HG03432 (cell line): ENCODE data around the gene TCEAL4.
"Not testable (repeated sequence)": the region's sequence is repeated elsewhere in the genome, so short reads cannot be mapped to it uniquely, and the experiment has no call there.

Experiments
- ATAC-seq: cut with Tn5 transposase; IDR thresholded peaks from one replicate; pipeline ENCODE4 v1.9.1; 2021; ENCODE audit warnings: mild to moderate bottlenecking, moderate library complexity; ENCODE audit not compliant: unreplicated experiment

Gene TCEAL4

DNA sequence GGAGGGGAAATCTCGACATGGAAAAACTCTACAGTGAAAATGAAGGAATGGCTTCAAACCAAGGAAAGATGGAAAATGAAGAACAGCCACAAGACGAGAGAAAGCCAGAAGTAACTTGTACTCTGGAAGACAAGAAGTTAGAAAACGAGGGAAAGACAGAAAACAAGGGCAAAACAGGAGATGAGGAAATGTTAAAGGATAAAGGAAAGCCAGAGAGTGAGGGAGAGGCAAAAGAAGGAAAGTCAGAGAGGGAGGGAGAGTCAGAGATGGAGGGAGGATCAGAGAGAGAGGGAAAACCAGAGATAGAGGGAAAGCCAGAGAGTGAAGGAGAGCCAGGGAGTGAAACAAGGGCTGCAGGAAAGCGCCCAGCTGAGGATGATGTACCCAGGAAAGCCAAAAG lies 1.3 kb downstream of the TCEAL4 start:
- ATAC-seq, result no peak

DNA sequence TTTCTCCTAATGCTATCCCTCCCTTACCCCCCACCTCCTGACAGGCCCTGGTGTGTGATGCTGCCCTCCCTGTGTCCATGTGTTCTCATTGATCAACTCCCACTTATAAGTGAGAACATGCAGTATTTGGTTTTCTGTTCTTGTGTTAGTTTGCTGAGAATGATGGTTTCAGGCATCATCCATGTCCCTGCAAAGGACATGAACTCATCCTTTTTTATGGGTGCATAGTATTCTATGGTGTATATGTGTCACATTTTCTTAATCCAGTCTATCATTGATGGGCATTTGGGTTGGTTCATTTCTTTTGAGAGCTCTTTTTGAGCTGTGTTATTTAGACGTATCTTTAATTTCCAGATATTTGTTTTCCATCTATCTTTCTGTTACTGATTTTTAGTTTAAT lies 7.0 kb downstream of the TCEAL4 start:
- ATAC-seq, result not testable (repeated sequence)

DNA sequence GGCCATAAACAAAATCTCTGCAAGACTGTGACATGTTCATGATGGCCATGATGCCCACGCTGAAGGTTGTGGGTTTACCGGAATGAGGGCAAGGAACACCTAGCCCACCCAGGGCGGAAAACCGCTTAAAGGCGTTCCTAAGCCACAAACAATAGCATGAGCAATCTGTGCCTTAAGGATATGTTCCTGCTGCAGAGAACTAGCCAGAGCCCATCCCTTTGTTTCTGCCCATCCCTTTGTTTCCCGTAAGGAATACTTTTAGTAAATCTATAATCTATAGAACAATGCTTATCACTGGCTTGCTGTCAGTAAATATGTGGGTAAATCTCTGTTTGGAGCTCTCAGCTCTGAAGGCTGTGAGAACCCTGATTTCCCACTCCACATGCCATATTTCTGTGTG lies 9.9 kb downstream of the TCEAL4 start:
- not testable (repeated sequence) for ATAC-seq

DNA sequence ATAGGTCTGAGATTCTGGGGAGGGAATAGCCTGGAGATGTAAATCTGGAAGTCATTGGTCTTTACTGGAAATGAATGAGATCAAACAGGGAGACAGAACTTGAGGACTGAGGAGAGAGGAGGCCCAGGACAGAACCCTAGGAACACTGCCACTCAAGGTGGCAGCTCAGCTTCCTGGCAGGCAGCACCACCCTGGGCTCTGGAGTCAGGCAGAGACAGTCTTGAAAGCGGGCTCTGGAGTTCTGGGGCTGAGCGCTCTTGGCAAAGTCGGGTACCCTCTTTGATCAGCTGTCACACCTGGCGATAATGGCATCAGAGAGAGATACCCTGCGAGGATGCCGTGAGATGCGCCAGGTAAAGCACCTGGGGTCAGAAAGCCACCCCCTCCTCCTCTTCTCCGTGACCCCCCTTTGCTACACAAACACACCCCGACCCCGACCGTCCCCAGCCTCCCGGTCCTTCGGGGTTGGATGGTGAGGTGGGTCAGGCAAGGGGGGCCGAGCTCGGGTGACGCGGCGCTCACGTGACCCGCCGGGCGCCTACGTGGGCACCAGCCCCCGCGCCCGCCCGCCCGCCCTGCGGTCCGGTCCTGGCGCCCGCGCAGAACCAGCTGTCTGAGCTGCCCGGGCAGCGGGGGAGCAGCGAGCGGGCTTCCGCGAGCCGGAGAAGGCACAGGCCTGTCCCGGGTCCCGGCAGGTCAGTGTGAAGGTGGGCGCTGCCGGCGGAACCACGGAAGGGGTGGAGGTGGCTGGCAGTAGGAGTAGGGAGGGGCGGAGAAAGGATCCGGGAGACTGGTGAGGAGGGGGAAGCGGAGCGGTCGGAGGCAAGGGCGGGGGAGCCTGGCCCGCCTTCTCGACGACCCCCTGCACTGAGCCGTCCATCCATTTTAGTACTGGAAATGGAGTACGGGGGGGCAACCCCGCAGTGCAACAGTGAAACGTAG lies 22.3 kb downstream of the TCEAL4 start, which contains the start of gene TCEAL3:
Gene TCEAL3 (plus strand): TSS at position 600 of the 942 bp plus-strand sequence. CDS start 1,102 bp downstream, outside the sequence.
- ATAC-seq, result peak; percentile 92

DNA sequence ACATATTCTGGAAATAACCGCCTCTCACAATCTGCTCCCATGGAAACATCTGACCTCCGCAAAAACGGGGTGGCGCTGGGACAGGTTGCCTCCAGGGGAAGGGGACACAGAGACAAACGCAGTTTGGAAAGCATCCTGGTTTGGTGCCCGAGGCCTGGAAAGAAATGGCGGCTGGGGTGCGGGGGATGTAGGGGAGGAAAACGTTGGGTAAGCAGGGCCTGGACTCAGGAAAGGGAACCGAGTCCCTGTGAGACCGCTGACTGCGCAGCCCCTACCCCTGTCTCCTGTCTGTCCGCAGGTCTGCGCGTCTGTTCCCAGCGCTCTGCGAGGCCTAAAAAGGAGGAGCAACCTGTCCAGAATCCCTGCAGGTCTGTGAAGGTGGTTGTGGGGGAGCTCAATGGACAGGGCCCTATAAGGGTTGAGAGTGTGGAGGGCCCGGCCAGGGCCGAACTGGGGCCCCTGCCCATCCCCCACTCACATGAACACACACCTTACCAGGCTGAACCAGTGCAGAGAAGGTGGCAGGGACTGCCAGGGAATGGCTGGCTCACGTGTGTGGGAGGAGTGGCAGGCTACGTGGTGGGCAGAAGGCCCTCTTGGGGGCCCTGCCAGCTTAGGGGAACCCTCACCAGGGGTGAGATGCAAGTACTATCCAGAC lies 23.1 kb downstream of the TCEAL4 start:
- ATAC-seq, result peak; percentile 20

DNA sequence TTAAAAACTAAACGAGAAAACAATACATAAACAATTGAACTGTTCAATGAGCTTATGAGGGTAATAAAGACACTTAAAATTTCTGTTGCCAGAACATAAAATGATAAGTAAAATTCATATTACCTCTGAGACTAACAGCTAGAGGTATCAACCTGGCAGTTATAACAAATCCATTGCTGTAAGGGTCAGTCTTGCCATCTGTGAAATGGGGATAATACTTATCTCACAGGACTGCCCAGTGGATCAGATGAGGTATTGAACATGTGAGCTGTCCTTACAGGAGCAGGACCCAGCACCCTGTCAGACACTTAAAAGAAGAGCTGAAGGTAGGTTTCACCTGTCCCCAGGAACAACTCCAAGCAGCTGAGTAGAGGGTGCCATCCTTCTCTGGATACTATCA lies 25.0 kb downstream of the TCEAL4 start:
- ATAC-seq, result no peak

DNA sequence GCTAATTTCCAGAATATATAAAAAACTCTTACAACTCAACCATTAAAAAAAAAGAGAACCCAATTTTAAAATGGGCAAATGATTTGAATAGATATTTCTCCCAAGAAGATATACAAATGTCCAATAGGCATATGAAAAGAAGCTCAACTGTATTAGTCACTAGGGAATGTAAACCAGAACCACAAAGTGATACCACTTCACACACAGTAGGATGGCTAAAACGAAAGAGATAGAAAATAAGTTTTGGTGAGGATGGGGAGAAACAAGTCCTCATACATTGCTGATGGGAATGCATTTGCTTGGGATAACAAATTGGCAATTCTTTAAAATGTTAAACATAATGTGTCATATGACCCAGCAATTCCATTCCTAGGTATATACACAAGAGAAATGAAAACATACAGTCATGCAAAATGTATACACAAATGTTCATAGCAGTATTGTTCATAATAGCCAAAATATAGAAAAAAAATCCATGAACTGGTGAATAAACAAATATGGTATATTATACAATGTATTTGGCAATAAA lies 28.1 kb downstream of the TCEAL4 start:
- no peak for ATAC-seq

DNA sequence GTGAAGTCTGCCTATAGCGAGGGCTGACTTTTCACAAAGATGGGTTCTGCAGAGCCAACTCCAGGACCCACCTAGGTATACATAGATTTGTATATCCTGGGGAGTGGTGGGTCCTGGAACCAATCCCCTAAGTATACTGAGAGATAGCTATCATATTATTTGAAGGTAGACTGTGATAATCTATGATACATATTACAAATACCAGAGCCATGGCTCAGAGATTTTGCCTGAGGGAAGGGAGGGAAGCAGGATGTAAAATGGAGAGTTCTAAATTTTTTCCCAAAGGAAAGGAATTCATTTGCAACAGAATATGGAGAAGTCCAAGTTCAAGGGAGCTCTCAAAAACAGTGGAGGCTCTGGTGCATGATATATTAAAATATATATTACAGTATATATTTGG lies 29.7 kb downstream of the TCEAL4 start:
- ATAC-seq, result no peak

DNA sequence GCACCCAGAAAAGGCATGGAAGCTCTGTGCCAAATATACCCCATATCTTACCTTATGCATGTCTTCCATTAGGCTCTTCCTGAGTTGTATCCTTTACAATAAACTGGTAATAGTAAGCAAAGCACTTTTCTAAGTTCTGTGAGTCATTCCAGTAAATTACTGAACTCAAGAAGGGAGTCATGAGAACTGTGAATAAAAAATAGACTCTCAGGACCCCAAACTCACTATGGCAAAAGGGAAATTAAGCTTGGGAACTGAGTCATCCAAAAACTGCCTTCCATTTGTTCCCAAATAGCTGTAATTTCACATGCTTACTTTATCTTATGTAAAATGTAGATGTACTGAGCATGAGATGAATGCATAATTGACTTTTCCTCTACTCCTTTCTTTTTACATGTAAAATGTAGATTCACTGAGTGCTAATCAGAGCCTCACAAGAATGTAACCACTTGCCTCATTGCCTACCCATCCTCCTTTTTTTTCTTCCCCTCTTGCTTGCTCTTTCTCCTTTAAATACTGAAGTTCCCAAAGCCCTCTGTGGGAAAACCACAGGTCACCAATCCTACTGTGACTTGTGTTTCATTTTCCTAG lies 30.6 kb downstream of the TCEAL4 start:
- ATAC-seq, result no peak

DNA sequence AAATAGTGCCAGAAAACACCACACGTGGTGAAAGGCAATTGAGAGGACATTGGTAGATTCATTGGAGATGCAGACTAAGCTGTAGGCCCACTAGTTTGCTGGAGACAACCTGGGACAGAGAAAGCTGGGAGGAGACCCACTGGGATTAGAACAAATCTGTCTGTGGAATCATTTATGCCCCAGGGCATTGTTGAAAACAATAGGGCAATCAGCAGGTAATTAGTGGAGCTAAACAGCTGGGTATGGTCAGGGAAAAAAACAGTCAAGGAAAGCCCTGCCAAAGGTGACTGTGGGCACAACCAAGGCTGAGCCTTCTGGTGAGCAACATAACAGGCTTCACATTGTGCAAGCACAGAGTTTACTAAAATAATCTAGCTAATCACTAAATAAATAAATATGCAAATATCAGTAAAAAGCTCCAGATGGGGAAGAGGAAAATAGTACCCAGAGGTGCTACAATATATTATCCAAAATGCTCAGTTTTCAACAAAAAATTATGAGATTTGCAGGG lies 31.4 kb downstream of the TCEAL4 start:
- no peak for ATAC-seq

DNA sequence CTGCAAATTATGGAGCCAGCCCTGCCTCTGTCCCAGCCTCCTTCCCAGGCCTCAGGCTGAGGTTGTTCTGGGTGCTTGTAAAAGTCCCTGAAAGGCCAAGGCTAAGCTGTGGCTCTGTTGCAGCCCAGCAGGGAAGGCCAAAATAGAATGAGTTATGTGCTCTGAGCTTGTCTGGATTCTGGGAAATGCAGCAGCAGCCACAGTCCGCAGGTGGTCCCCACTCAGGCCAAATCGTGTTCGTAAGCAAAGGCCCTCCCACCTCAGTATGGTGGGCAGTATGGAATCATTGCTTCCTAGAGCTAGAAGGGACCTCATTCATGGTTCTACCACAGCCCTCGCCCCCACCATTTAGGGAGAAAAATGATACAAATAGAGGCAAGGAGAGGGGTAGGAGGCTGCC lies 38.8 kb downstream of the TCEAL4 start:
- no peak for ATAC-seq

DNA sequence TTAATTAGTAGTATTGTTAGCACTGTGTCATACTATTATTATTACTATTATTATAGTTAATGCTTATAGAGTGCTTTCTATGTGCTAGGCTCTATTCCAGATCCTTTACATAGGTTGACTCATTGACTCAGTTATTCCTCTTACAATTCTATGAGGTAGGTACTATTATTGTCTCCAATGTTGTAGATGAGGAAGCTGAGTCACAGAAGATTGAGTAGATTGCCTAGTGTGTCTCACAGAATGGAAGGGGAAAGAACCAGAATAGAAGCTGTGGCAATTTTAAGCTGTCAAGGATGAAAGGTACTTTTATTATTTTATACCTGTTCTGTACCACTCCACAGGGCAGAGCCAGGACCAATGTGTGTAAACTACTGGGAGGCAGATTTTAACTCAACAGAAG lies 41.5 kb downstream of the TCEAL4 start:
- ATAC-seq, result no peak

DNA sequence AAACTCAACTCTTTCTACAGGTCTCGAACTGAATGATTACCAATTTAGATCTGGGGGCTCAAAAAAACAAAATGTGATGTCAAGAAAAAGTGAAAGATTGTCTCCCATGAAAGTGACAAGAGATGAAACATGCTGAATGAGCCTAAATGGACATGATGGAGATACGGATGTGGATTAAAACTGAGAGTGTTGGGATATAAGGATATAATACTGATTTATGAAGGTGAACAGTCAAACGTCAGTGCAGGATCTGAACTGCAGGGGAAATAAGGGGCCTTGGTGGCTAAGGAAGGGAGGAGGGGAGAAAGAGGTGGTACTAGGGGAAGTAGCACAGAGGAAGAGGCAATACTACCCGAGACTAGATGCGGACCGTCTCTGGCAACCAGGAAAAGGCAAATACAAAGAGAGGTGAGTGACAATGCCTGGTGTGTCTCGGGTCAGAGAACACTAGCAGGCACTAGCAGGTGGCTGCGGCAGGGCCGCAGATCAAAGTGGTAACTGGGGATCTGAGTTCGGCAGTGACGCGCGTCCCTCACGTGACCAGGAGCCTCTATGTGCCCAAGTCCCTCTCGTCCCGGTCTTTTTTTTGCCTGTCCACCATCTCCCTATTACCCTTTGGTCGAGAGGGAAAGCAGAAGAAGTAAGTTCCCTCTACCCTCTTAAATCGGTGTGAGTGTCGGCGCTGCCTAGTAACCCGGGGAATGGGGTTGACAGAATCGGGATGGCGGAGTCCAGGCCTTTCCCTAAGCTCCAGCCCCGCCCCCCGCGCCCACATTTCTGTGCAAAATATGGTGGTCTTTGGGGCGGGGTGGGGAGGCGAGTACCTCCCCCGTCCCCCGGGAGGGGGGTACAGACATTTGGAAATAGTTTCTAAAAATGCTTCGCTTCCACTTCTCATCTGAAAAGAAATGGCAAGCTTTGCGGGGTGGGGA lies 43.3 kb downstream of the TCEAL4 start, which contains the start of gene TCEAL1:
Gene TCEAL1 (plus strand): TSS at position 590 of the 932 bp plus-strand sequence. CDS start 942 bp downstream, outside the sequence.
- peak; percentile 63 for ATAC-seq

DNA sequence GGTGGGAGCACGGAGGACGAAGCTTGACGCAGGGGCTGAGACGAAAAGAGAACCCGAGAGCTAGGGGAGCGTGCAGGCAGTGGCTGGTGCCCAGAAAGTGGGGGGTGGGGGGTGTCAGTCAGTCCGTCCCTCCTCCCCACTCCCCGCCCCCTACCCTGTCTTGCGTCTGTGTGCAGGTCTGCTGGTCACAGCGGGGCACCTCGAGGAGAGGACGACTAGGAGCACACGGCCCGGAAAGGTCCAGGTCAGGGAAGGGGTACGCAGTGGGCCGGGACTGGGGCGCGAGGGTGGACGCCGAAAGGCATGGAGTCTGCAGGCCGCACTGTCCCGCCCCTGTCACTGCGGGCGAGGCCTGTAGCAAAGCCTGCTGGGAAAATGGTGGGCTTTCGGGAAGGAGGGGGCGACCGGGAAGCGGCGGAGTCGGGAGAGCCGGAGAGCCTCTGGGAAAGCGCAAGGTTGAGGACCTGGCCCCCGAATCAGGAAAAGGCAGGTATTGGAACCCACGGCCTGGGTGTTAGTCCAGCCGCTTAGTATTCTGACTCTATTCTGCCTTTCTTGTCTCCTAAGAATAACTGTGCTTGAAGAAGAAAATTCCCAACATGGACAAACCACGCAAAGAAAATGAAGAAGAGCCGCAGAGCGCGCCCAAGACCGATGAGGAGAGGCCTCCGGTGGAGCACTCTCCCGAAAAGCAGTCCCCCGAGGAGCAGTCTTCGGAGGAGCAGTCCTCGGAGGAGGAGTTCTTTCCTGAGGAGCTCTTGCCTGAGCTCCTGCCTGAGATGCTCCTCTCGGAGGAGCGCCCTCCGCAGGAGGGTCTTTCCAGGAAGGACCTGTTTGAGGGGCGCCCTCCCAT lies 44.2 kb downstream of the TCEAL4 start:
- ATAC-seq, result peak; percentile 56

DNA sequence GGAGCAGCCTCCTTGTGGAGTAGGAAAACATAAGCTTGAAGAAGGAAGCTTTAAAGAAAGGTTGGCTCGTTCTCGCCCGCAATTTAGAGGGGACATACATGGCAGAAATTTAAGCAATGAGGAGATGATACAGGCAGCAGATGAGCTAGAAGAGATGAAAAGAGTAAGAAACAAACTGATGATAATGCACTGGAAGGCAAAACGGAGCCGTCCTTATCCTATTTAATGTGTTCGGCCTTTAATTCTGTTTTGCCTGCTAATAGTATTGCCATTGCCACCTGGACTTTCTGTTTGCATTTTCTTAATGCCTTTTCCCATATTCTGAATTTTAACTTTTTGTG lies 44.8 kb downstream of the TCEAL4 start:
- no peak for ATAC-seq

DNA sequence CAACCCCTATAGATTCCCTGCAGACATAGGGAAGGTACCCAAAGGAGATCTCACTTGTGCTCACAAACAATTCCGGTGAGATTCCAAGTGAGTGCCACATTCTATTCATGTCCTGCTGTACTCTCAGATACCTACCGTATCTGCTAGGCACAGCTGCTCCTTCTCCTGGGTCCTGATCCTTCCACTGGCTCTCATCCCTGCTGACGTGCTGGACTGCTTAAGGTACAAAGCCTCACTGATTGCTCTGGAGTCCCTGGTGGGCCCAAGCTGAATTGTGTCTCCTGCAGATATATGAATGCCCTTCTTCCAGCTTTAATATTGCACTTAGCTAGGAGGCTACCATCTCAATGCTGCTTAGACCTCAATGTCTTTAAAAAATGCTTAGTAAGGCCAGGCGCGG lies 45.8 kb downstream of the TCEAL4 start:
- no peak for ATAC-seq

DNA sequence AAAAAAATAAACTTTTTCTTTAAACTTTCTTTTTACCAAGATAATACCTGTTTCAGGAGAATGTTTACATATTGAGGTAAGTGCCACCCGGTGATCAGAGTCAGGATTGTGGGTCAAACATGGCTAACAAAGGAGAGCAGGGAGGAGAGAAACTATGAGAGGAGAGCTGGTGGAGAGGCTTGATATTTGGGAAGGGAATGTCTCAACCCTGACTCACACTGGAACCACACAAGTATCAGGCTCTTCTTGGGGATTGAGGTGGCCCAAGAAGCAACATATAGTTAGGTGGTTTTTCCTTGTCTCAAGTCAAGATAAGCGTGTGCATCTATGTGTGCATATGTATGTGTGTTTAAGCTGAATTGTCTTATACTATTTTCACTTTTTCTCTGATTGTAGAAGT lies 50.1 kb downstream of the TCEAL4 start:
- no peak for ATAC-seq
